Measurements from ENCODE around the gene NUDT3.
"Not testable (repeated sequence)": the region's sequence is repeated elsewhere in the genome, so short reads cannot be mapped to it uniquely, and the experiment has no call there.

The NUDT3 gene
- total RNA-seq, result 16.5 to 138 (median 48.1) reads per million in 18 experiments

- peak; percentile 96 to 97 for DNase-seq
Observed at GRCh38 chr6:34392497-34393190, at the start of gene NUDT3. Gene NUDT3 (minus strand): TSS chr6:34392669. CDS start chr6:34392362, 307 bp downstream.

GRCh38 chr6:34441526-34441925, 49.1 kb upstream of the NUDT3 start:
- no peak for DNase-seq

GRCh38 chr6:34439442-34439841, 47.0 kb upstream of the NUDT3 start:
- DNase-seq, result no peak

GRCh38 chr6:34438705-34439104, 46.2 kb upstream of the NUDT3 start:
- DNase-seq, result no peak

GRCh38 chr6:34437644-34437970, 45.1 kb upstream of the NUDT3 start:
- no peak for DNase-seq

GRCh38 chr6:34436803-34437643, 44.6 kb upstream of the NUDT3 start:
- DNase-seq, result no peak

- DNase-seq, result no peak
Observed at GRCh38 chr6:34435916-34436315, 43.4 kb upstream of the NUDT3 start.

GRCh38 chr6:34425498-34426410, 33.3 kb upstream of the NUDT3 start, which contains the start of gene RPS10:
Gene RPS10 (minus strand): TSS chr6:34426069. CDS start chr6:34425221, 848 bp downstream.
- peak; percentile 94 to 95 for DNase-seq

- no peak for DNase-seq
Observed at GRCh38 chr6:34425132-34425497, 32.6 kb upstream of the NUDT3 start.

GRCh38 chr6:34424200-34425131, 32.0 kb upstream of the NUDT3 start:
- DNase-seq, result no peak

- no peak for DNase-seq
Observed at GRCh38 chr6:34423254-34423653, 30.8 kb upstream of the NUDT3 start.

- DNase-seq, result no peak
Observed at GRCh38 chr6:34418367-34418766, 25.9 kb upstream of the NUDT3 start.

- DNase-seq, result no peak
Observed at GRCh38 chr6:34416877-34417371, 24.5 kb upstream of the NUDT3 start.

GRCh38 chr6:34414999-34415858, 22.8 kb upstream of the NUDT3 start:
- peak; percentile 86 to 87 for DNase-seq

- no peak for DNase-seq
Observed at GRCh38 chr6:34412643-34413214, 20.3 kb upstream of the NUDT3 start.

GRCh38 chr6:34412016-34412415, 19.5 kb upstream of the NUDT3 start:
- DNase-seq, result no peak

- DNase-seq, result not testable (repeated sequence)
Observed at GRCh38 chr6:34407915-34408314, 15.4 kb upstream of the NUDT3 start.

GRCh38 chr6:34396518-34396917, 4.0 kb upstream of the NUDT3 start:
- DNase-seq, result no peak

GRCh38 chr6:34393966-34394305, 1.5 kb upstream of the NUDT3 start:
- no peak for DNase-seq
